DMS53 (cell line): ENCODE measurements around the gene SHB.

Experiments used
- DNase-seq: peaks from one replicate; lab custom pipeline; 2025; lab: John Stamatoyannopoulos, UW

SHB gene

GRCh38 chr9:38068701-38069628 lies at the start of gene SHB:
SHB (minus strand) TSS chr9:38069227; CDS start chr9:38068645, 582 bp downstream.
- DNase-seq = peak; percentile 86

GRCh38 chr9:38117651-38118050 lies 48.6 kb upstream of the SHB start:
- DNase-seq = peak; percentile 65

GRCh38 chr9:38114905-38115304 lies 45.9 kb upstream of the SHB start:
- no peak for DNase-seq

- DNase-seq = no peak
Observed at GRCh38 chr9:38112456-38112855, 43.4 kb upstream of the SHB start.

GRCh38 chr9:38112049-38112448 lies 43.0 kb upstream of the SHB start:
- DNase-seq = peak; percentile 87

- no peak for DNase-seq
Observed at GRCh38 chr9:38110476-38110875, 41.4 kb upstream of the SHB start.

GRCh38 chr9:38109601-38110000 lies 40.6 kb upstream of the SHB start:
- no peak for DNase-seq

GRCh38 chr9:38108326-38108725 lies 39.3 kb upstream of the SHB start:
- peak; percentile 39 for DNase-seq

GRCh38 chr9:38107811-38108304 lies 38.8 kb upstream of the SHB start:
- peak; percentile 88 for DNase-seq

GRCh38 chr9:38107405-38107804 lies 38.4 kb upstream of the SHB start:
- peak; percentile 49 for DNase-seq

GRCh38 chr9:38106488-38106887 lies 37.5 kb upstream of the SHB start:
- DNase-seq = peak; percentile 93

- no peak for DNase-seq
Observed at GRCh38 chr9:38103340-38103739, 34.3 kb upstream of the SHB start.

GRCh38 chr9:38101423-38101822 lies 32.4 kb upstream of the SHB start:
- no peak for DNase-seq

- DNase-seq = peak; percentile 17
Observed at GRCh38 chr9:38096238-38096805, 27.3 kb upstream of the SHB start.

GRCh38 chr9:38094165-38094564 lies 25.1 kb upstream of the SHB start:
- DNase-seq = no peak

GRCh38 chr9:38092656-38093055 lies 23.6 kb upstream of the SHB start:
- DNase-seq = no peak

GRCh38 chr9:38092200-38092524 lies 23.1 kb upstream of the SHB start:
- peak; percentile 63 for DNase-seq

GRCh38 chr9:38091310-38092199 lies 22.5 kb upstream of the SHB start:
- DNase-seq = peak; percentile 57

GRCh38 chr9:38090170-38090569 lies 21.1 kb upstream of the SHB start:
- no peak for DNase-seq

- DNase-seq = no peak
Observed at GRCh38 chr9:38089387-38090165, 20.5 kb upstream of the SHB start.
